Measurements from ENCODE around the gene TANGO6.

Gene TANGO6

GRCh38 chr16:68915589-68915988, 72.3 kb downstream of the TANGO6 start:
- DNase-seq: no peak

DNA sequence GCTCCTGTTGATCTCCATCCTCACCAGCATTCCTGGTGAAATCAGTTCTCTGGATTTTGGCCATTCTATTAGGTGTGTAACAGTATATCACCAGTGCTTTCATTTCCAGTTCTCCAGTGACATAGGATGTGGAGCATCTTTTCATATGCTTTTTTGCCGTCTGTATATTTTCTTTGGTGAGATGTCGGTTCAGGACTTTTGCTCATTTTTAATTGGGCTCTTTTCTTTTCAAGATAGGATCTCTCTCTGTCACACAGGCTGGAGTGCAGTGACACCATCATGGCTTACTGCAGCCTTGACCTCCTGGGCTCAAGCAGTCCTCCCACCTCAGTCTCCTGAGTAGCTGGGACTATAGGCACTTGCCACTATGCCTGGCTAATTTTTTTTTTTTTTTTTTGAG, 74.2 kb downstream of the TANGO6 start:
- DNase-seq: no peak

DNA sequence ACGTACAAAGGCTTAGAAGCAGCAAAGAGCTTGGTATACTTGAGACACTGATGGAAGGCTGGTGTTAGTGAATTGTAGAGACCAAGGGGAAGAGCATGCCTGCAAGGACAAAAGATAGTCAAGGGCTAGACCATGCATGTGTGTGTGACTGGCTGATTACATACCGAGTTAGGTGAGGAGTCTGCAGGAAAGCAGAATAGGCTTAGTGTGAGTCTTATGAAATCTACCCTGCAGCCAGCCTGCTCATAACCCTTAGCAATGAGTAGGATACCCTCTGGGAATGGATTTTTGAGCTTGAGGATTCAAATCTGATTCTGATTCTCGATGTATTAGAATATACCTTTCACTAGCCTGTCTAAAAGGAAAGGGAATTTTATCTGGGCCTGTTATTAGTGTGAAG, 77.0 kb downstream of the TANGO6 start:
- no peak for DNase-seq

DNA sequence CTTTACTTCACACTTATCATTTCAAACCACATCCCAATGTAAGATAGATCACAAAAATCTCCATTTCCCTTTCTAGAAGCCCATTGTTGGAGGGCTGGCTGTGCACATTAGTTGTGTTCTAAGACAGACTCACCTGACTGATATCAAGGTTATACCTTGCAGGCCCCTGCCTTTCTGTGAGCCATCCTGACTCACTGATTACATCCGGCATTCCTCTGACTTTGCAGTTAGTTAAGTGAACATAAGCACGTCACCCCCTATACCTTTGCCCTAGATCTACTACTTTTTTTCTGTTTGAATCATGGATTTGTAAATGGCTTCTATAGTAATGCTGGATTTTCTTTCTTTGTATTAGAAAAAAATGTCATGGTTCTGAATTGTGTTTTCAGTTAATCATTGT, 78.3 kb downstream of the TANGO6 start:
- no peak for DNase-seq

GRCh38 chr16:68923116-68923515, 79.8 kb downstream of the TANGO6 start:
- DNase-seq: no peak

DNA sequence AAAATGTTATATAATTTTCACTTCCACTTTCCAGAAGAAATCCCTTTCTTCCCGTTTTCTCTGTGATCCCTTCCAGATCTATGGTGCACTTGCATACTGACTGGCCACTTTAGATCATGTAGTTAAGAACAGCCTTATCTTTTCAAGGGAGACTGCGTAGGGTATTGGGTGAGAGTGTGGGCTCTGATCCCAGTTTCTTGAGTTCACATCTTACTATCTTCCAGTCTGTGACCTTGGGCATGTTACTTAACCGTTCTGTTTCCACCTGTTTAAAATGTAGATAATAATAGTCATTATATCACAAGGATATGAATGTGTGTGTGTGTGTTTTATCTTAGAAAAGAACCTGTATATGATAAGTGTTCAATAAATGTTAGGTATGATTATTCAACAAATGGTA, 83.7 kb downstream of the TANGO6 start:
- no peak for DNase-seq

- no peak for DNase-seq
Measured at GRCh38 chr16:68931196-68931595, 87.9 kb downstream of the TANGO6 start.

DNA sequence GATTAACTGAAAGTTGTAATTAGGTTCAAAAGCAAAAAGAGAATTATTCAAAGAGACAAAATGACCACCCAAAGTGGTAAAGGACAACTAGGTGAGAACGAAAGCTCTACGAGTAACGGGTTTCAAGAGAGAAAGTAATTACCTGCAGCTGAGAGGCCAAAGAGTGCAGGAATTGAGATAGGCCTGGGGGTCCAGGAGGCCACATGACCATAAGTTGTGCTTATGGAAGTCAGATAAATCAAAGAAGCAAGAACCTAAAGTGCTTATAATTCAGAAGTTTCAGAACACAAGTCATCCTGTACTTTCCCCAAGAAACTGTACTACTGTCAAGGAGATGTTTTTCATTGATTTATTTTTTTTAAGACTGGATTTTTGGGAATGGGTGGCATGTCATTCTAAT, 91.1 kb downstream of the TANGO6 start:
- DNase-seq: no peak

- DNase-seq: no peak
Measured at GRCh38 chr16:68935008-68935407, 91.7 kb downstream of the TANGO6 start.

GRCh38 chr16:68936736-68937631, 93.7 kb downstream of the TANGO6 start:
- no peak for DNase-seq

GRCh38 chr16:68939692-68940320, 96.5 kb downstream of the TANGO6 start:
- no peak for DNase-seq

DNA sequence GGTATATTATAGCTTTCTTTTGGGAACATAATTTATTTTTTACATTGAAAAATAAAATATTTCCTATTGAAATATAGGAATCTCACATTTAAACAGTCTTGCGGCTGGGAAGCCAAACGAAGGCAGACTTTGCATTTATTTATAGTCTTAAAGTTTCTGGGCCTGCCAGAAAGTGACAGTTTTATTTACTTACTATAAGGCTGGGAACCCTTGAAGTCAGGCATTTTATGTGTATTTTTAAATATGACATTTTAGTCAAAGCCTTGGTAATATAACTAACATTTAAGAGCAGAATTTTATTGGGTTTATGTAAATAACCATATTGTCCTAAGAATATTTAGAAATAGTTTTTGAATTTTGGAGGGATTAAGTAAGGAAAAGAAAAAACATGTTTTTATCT, 97.5 kb downstream of the TANGO6 start:
- DNase-seq: no peak

GRCh38 chr16:68943961-68944360, 100.6 kb downstream of the TANGO6 start:
- DNase-seq: no peak

GRCh38 chr16:68948230-68948910, 105.0 kb downstream of the TANGO6 start:
- no peak for DNase-seq

DNA sequence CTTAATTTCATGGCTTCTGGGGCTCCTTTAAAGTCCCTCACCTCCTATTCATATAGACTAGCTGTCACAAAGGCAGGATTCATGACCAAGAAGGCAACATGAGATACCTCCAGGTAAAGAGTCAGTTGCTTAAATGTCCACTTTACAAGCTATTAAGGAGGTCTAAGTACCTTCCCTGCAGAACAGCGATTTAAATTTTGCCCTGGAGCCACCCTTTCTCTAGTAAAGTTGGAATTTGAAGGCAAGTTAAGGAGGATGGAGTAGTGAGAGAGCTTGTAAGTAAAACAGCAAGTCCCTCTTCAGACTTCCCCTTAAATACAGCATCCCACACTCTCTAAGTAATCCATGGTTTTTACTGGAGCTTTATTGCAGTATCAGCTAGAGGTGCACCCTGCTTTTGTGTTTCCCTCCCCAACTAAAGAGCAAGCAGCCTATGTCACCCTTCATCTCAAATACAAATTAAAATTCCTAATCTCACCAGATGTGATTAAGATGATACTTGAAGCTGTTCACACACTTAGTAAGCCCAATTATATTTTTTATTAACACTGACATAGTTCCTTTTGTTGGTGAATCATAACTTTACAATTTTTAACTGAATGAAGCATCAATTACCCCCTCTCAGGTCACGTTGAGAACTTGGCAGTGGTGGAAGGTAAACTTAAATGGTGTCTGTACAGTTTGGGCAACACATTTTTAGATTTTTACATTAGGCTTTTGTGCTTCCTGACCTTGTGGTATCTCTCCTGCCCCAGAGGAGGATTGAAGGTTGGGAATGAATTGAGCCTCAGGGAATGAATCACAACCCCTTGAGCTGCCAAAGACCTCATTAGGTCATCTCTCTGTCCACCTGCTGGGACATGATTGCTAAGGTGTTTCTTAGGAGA, 108.9 kb downstream of the TANGO6 start:
- DNase-seq: no peak

DNA sequence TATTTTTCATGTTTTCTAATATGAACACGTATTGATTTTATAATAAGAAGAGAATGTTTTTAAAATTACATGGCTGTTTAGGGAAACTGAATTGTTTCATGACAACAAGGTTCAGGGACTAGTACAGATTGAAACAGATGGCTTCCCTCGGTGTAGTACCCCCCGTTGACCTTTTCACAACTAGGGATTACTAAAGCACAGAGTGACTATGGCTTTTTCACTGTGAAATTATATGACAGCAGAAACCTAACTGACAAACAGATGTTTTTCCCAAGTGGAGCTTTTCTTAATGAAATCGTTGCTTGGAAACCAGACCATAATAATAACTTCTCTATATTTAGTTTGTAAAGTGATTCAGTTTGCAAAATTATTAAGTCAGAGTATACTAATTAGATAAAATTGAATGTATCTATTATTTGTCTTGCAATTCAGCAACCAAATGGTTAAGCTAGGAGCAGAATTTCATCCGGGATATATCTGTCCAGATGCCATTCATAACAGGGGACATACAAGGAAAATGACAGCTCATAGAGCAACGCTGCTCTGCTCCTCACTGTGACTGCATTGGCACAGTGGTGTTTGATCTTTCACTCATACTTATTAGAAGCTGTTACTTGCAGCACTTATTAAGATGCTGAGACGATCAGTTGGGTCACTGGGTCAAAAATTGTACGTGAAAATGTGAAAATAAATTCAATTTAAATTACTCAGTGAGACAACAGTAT, 111.7 kb downstream of the TANGO6 start:
- no peak for DNase-seq

- DNase-seq: no peak
Measured at GRCh38 chr16:68960910-68961309, 117.6 kb downstream of the TANGO6 start.

DNA sequence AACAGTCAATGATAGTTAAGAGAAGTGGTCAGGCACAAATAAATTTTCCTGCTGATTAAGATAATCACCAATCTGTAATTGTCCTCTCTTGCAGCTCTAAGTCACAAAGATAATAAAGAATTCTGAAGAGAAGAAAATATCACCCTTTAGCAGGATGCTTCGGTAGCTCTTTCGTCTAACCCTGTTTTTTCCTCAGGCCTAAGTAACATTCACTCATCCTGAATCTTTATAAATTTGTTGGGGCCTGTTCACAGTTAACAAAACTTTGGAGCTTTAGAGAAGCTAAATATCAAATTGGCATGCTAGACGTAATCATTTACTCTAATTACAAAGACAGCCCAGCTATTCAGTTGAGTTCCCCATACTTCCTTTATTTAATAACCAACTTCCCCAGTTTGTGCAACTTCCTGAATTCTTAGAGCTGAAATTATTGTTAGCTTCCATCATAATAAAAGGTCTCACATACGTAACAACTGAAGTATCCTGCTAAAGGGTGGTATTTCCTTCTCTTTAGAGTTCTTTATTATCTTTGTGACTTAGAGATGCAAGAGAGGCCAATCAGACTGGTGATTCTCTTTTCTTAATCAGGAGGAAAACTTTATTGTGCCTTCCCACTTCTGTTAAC, 118.6 kb downstream of the TANGO6 start:
- DNase-seq: no peak

- DNase-seq: no peak
Measured at GRCh38 chr16:68969338-68969737, 126.0 kb downstream of the TANGO6 start.

- no peak for DNase-seq
Measured at GRCh38 chr16:68972013-68972412, 128.7 kb downstream of the TANGO6 start.

DNA sequence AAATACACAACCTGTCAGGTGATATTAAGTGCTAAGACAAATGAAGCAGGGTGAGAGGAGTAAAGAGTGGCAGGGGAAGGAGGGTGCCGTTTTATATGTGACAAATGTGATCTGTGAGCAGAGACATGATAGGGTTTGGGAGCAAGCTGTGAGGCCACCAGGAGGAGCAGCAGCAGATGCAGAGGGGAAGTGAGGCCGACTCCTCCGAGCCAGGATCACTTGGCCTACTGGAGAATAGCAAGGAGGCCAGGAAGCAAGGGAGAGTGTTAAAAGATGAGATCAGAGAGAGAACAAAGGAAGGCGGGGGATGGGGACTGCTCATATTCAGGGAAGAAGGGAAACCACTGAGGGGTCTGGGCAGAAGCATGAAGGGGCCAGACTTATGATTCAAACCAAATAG, 129.4 kb downstream of the TANGO6 start:
- no peak for DNase-seq

All from KG1 (cell line).